ENCODE data around the gene POLR3B. TPM values are rescaled to one million over a fixed set of nuclear protein-coding genes. Genes with fewer than 3 reads are reported as not detected.
"Not testable (repeated sequence)": the region's sequence is repeated elsewhere in the genome, so short reads cannot be mapped to it uniquely, and the experiment has no call there.

POLR3B gene
- total RNA-seq, result 1 to 10 TPM; 5.9 to 9.6 TPM

GRCh38 chr12:106357549-106358395 is at the start of gene POLR3B:
Gene POLR3B, plus strand, starts transcription at chr12:106357748. Its CDS starts 132 bp downstream, at chr12:106357880.
- peak; percentile 96 for ATAC-seq (replicated peaks in 1 of 2)
- no peaks in the 10 kb centered on the region for H3K36me3 Mint-ChIP-seq (ENCODE audit: insufficient read depth in 2 of 2)

GRCh38 chr12:106308121-106308520 is 49.4 kb upstream of the POLR3B start:
- Mint-ChIP-seq H3K4me1 (ENCODE audit: low read depth) (peaks cover 58% of the 10 kb centered on the region), H3K36me3 (ENCODE audit: insufficient read depth in 2 of 2) (no peaks in the 10 kb centered on the region)

More at GRCh38 chr12:106357549-106358395, at the start of gene POLR3B:
- Mint-ChIP-seq H3K27ac (peak within 1 kb of the TSS; percentile 85), H3K9me3 (no peaks in the 10 kb centered on the region), H3K4me3 (peak within 1 kb of the TSS; percentile 85 to 92), H3K4me1 (ENCODE audit: low read depth) (peaks cover 19% of the 10 kb centered on the region), H3K27me3 (ENCODE audit: low read depth) (no peaks in the 10 kb centered on the region)
- peak; percentile 95 to 97 for DNase-seq

GRCh38 chr12:106308611-106309010 is 48.9 kb upstream of the POLR3B start:
- ATAC-seq (replicated peaks in 1 of 2), result no peak
- Mint-ChIP-seq H3K36me3 (ENCODE audit: insufficient read depth in 2 of 2) (no peaks in the 10 kb centered on the region), H3K27me3 (ENCODE audit: low read depth) (no peaks in the 10 kb centered on the region), H3K27ac (no peak overlapping the region), H3K9me3 (no peaks in the 10 kb centered on the region), H3K4me1 (ENCODE audit: low read depth) (peaks cover 53% of the 10 kb centered on the region), H3K4me3 (no peak overlapping the region)
- DNase-seq, result no peak

More at GRCh38 chr12:106308121-106308520, 49.4 kb upstream of the POLR3B start:
- no peaks in the 10 kb centered on the region for H3K27me3 Mint-ChIP-seq (ENCODE audit: low read depth)
- no peak for ATAC-seq (replicated peaks in 1 of 2)
- no peak for DNase-seq
- no peak overlapping the region for H3K4me3 Mint-ChIP-seq
- no peak overlapping the region for H3K27ac Mint-ChIP-seq
- no peaks in the 10 kb centered on the region for H3K9me3 Mint-ChIP-seq

GRCh38 chr12:106309671-106310505 is 47.7 kb upstream of the POLR3B start:
- H3K27me3 Mint-ChIP-seq (ENCODE audit: low read depth), result no peaks in the 10 kb centered on the region
- H3K9me3 Mint-ChIP-seq, result no peaks in the 10 kb centered on the region
- DNase-seq, result no peak
- H3K4me3 Mint-ChIP-seq, result no peak overlapping the region
- no peaks in the 10 kb centered on the region for H3K36me3 Mint-ChIP-seq (ENCODE audit: insufficient read depth in 2 of 2)
- peak overlapping the region; percentile 33 for H3K27ac Mint-ChIP-seq
- no peak for ATAC-seq (replicated peaks in 1 of 2)
- H3K4me1 Mint-ChIP-seq (ENCODE audit: low read depth), result peaks cover 40% of the 10 kb centered on the region

GRCh38 chr12:106310687-106311086 is 46.9 kb upstream of the POLR3B start:
- Mint-ChIP-seq H3K4me3 (no peak overlapping the region), H3K9me3 (no peaks in the 10 kb centered on the region), H3K4me1 (ENCODE audit: low read depth) (peaks cover 32% of the 10 kb centered on the region), H3K27ac (no peak overlapping the region), H3K36me3 (ENCODE audit: insufficient read depth in 2 of 2) (peaks cover 1 to 6% of the 10 kb centered on the region in 2 donors), H3K27me3 (ENCODE audit: low read depth) (no peaks in the 10 kb centered on the region)
- DNase-seq (no peak), ATAC-seq (replicated peaks in 1 of 2) (no peak)

DNA sequence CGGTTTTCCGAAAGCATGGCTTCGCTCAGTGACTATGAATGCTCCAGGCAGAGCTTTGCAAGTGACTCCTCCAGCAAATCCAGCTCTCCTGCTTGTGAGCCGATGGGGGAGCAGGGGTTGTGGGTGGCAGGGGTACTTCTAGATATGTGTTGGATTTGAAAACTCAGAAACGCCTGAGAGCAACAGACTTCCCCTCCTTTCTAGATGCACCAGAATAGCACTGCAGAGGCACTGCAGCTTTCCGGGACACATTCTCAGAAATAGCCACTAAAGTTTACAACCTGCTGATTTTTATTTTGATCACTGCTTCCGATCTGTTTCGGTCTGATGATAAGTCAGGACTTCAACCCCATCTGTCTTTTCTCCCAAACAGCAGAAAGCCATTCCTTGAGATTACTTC is 46.4 kb upstream of the POLR3B start:
- Mint-ChIP-seq H3K36me3 (ENCODE audit: insufficient read depth in 2 of 2) (peaks cover 1 to 7% of the 10 kb centered on the region in 2 donors), H3K27me3 (ENCODE audit: low read depth) (no peaks in the 10 kb centered on the region), H3K27ac (no peak overlapping the region), H3K9me3 (no peaks in the 10 kb centered on the region), H3K4me3 (no peak overlapping the region), H3K4me1 (ENCODE audit: low read depth) (peaks cover 28% of the 10 kb centered on the region)
- DNase-seq (no peak), ATAC-seq (replicated peaks in 1 of 2) (no peak)

GRCh38 chr12:106313413-106313812 is 44.1 kb upstream of the POLR3B start:
- not testable (repeated sequence) for H3K4me3 Mint-ChIP-seq; DNase-seq; ATAC-seq (replicated peaks in 1 of 2); H3K27me3 Mint-ChIP-seq (ENCODE audit: low read depth); H3K9me3 Mint-ChIP-seq; H3K27ac Mint-ChIP-seq
- H3K36me3 Mint-ChIP-seq (ENCODE audit: insufficient read depth in 2 of 2), result peaks cover 1 to 11% of the 10 kb centered on the region in 2 donors
- peaks cover 14% of the 10 kb centered on the region for H3K4me1 Mint-ChIP-seq (ENCODE audit: low read depth)

DNA sequence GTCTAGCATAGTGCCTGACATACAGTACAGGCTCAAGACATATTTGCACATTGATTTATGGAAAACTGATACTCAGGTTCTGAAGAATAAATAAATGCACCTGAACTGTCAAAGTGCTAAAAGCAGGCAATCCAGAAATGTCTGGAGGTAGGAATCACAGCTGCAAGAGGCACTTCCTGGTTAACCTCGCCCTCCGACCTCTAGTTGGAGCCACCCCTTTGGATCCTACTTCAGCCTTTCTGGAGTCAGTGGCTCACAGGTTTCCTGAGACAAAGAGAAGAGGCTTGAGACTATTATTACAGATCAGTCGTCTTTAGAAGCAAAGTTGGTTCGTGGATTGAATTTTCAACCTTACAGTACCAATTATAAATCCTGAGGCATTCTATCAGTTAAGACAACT is 42.0 kb upstream of the POLR3B start:
- Mint-ChIP-seq H3K4me1 (ENCODE audit: low read depth) (peaks cover 11% of the 10 kb centered on the region), H3K4me3 (no peak overlapping the region), H3K9me3 (no peaks in the 10 kb centered on the region), H3K27me3 (ENCODE audit: low read depth) (no peaks in the 10 kb centered on the region), H3K27ac (no peak overlapping the region), H3K36me3 (ENCODE audit: insufficient read depth in 2 of 2) (peaks cover 1 to 17% of the 10 kb centered on the region in 2 donors)
- ATAC-seq (replicated peaks in 1 of 2) (no peak), DNase-seq (no peak)

GRCh38 chr12:106317406-106318082 is 40.0 kb upstream of the POLR3B start:
- Mint-ChIP-seq H3K27ac (no peak overlapping the region), H3K4me3 (no peak overlapping the region), H3K27me3 (ENCODE audit: low read depth) (no peaks in the 10 kb centered on the region), H3K36me3 (ENCODE audit: insufficient read depth in 2 of 2) (peaks cover 1 to 19% of the 10 kb centered on the region in 2 donors), H3K9me3 (no peaks in the 10 kb centered on the region), H3K4me1 (ENCODE audit: low read depth) (no peaks in the 10 kb centered on the region)
- DNase-seq (no peak), ATAC-seq (replicated peaks in 1 of 2) (no peak)

DNA sequence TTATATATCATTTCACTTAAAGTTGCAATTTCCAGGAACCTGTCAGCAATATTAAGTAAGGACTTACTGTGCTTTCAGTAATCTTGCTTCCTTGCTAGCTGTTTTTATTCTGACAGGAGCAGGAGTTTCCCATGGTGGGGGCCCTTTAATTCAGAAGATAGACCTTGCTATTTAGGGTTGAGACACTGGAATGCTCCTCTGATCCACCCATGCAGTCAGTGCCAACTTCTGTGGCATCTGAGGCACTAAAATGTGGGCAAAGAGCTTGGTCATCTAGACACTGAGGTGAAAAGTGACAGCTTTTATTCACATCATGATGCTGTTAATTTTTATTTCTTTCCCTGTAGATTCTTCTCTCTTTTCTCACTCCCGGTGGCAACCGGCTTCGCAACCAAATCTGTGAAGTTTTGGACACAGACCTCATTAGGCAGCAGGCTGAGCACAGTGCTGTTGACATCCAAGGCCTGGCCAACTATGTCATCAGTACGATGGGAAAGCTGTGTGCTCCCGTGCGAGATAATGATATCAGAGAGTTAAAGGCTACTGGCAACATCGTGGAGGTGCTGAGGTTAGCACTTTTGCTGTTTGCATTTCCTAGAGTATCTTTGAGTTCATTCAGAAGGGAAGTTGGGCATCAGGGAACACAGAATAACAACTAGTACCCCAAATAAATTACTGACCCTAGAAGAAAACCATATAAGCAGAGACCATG is 36.3 kb upstream of the POLR3B start:
- ATAC-seq (replicated peaks in 1 of 2) (no peak), DNase-seq (no peak)
- H3K4me3 Mint-ChIP-seq, result no peak overlapping the region
- H3K27ac Mint-ChIP-seq, result no peak overlapping the region
- H3K9me3 Mint-ChIP-seq, result no peaks in the 10 kb centered on the region
- H3K4me1 Mint-ChIP-seq (ENCODE audit: low read depth), result no peaks in the 10 kb centered on the region
- H3K36me3 Mint-ChIP-seq (ENCODE audit: insufficient read depth in 2 of 2), result peaks cover 9 to 18% of the 10 kb centered on the region in 2 donors
- H3K27me3 Mint-ChIP-seq (ENCODE audit: low read depth), result no peaks in the 10 kb centered on the region

DNA sequence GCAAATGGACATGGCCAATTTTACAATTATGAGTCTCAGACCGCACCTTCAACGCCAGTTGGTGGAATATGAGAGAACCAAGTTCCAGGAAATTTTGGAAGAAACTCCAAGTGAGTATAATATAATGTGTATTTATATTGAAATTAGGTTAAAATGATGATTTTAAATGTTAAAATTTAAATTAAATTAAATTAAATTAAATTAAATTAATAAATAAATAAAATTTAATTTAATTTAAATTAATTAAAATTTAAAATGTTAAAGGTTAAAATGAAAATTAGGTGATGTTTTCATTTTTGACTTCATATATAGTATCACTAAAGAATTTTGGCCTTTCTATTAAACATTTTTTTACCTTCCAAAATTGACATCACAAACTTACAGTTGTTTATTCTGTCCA is 34.0 kb upstream of the POLR3B start:
- no peaks in the 10 kb centered on the region for H3K4me1 Mint-ChIP-seq (ENCODE audit: low read depth)
- peaks cover 9 to 18% of the 10 kb centered on the region in 2 donors for H3K36me3 Mint-ChIP-seq (ENCODE audit: insufficient read depth in 2 of 2)
- no peak overlapping the region for H3K27ac Mint-ChIP-seq
- no peaks in the 10 kb centered on the region for H3K9me3 Mint-ChIP-seq
- H3K4me3 Mint-ChIP-seq, result no peak overlapping the region
- DNase-seq (no peak), ATAC-seq (replicated peaks in 1 of 2) (no peak)
- no peaks in the 10 kb centered on the region for H3K27me3 Mint-ChIP-seq (ENCODE audit: low read depth)

GRCh38 chr12:106327309-106327869 is 30.2 kb upstream of the POLR3B start:
- Mint-ChIP-seq H3K27ac (peak overlapping the region; percentile 65), H3K36me3 (ENCODE audit: insufficient read depth in 2 of 2) (peaks cover 9 to 14% of the 10 kb centered on the region in 2 donors), H3K9me3 (no peaks in the 10 kb centered on the region), H3K27me3 (ENCODE audit: low read depth) (no peaks in the 10 kb centered on the region), H3K4me3 (no peak overlapping the region), H3K4me1 (ENCODE audit: low read depth) (no peaks in the 10 kb centered on the region)
- ATAC-seq (replicated peaks in 1 of 2), result no peak
- DNase-seq, result no peak

Data from activated T-cell treated with anti-CD3 and anti-CD28 coated beads, Interleukin-2, amount 50 U/mL, for 72 hours (primary cell).